Measurements from ENCODE around the gene BACE2.
"Not testable (repeated sequence)": the region's sequence is repeated elsewhere in the genome, so short reads cannot be mapped to it uniquely, and the experiment has no call there.

BACE2 gene

GRCh38 chr21:41243107-41243506 is 75.1 kb downstream of the BACE2 start:
- no peak for DNase-seq

DNA sequence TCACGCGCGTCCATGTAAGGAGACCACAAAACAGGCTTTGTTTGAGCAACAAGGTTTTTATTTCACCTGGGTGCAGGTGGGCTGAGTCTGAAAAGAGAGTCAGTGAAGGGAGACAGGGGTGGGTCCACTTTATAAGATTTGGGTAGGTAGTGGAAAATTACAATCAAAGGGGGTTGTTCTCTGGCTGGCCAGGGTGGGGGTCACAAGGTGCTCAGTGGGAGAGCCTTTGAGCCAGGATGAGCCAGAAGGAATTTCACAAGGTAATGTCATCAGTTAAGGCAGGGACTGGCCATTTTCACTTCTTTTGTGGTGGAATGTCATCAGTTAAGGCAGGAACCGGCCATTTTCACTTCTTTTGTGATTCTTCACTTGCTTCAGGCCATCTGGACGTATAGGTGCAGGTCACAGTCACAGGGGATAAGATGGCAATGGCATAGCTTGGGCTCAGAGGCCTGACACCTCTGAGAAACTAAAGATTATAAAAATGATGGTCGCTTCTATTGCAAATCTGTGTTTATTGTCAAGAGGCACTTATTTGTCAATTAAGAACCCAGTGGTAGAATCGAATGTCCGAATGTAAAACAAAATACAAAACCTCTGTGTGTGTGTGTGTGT is 76.4 kb downstream of the BACE2 start:
- DNase-seq, result not testable (repeated sequence)

DNA sequence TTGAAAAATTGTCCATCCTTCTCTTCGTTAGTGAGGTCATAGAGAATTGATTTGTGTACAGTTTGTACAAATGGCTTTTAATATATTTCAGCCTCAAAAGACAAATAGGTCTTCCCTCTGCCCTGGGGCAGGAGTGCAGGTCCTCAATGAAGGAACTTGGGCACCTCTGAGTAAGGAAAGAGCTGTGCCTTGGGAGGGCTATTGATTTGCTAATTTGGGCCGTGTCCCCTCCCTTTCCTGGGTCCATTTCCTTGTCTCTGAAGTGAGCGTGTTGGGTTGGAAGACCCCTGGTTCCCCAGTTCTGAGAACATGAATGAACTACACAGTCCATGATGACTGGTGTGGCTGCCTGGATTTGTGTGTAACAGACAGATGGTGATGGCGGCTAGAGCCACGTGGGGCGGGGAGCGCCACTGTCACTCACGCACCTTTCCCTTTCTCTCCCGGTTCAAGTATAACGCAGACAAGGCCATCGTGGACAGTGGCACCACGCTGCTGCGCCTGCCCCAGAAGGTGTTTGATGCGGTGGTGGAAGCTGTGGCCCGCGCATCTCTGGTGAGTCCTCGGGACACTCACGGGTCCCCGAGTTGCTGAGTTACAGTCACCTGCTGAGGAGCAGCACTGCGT is 77.7 kb downstream of the BACE2 start:
- DNase-seq, result no peak

- no peak for DNase-seq
Measured at GRCh38 chr21:41246808-41247207, 78.8 kb downstream of the BACE2 start.

- DNase-seq, result no peak
Measured at GRCh38 chr21:41247561-41248545, 79.9 kb downstream of the BACE2 start.

GRCh38 chr21:41249476-41249875 is 81.5 kb downstream of the BACE2 start:
- no peak for DNase-seq

- DNase-seq, result no peak
Measured at GRCh38 chr21:41250519-41250918, 82.6 kb downstream of the BACE2 start.

- DNase-seq, result no peak
Measured at GRCh38 chr21:41251961-41252642, 84.1 kb downstream of the BACE2 start.

- no peak for DNase-seq
Measured at GRCh38 chr21:41254090-41254700, 86.2 kb downstream of the BACE2 start.

DNA sequence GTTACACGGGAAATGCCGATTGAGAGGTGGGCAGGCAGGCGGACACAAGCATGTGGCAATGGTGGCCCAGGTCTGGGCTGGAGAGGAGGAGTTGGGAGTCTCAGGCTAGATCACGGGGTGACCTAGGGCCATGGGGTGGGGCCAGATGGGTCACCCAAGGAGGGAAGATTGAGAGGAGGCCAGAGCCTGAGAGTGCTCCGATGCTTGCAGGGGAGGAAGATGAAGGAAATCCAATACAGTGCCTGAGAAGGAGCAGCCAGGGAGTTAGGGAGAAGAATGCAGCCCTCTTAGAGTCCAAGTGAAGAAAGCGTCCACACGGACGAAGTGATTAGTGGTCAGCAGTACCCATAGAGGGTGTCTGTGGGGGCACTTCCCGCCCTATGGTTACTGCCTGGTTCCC is 87.2 kb downstream of the BACE2 start:
- DNase-seq, result no peak

GRCh38 chr21:41256231-41256630 is 88.3 kb downstream of the BACE2 start:
- not testable (repeated sequence) for DNase-seq

DNA sequence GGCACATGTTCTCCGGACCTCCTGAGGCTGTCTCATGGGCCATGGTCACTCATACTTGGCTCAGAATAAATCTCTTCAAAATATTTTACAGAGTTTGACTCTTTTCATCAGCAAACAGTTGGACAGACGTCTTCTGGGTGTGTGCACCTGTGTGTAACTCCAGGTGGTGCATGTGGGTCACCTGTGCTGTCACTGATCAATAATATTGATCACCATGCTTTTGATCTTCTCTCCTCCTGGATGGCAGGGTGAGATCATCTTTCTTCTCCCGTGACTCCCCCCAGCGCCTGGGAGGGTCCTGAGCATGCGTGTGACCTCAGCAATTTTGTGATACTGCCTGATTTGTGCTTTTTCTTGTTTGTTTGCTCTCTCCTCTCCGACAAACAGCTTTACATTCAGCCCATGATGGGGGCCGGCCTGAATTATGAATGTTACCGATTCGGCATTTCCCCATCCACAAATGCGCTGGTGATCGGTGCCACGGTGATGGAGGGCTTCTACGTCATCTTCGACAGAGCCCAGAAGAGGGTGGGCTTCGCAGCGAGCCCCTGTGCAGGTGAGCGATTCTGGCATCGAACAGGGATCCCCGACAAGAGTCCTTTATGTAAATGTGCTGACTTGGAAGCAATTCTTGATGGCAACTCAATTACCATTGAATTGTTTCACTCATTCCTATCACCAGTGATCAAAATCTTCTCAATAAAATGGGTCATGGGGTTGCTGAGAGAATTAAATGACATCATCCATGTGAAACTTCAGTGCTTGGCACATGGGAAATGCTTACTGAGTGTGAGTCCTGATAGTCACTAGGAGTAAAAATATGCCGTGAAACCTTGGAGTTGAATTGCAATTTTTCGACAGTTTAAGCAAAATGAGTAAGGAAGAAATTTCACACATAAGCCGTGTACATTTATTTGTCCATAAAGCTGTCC is 89.1 kb downstream of the BACE2 start:
- DNase-seq, result no peak

DNA sequence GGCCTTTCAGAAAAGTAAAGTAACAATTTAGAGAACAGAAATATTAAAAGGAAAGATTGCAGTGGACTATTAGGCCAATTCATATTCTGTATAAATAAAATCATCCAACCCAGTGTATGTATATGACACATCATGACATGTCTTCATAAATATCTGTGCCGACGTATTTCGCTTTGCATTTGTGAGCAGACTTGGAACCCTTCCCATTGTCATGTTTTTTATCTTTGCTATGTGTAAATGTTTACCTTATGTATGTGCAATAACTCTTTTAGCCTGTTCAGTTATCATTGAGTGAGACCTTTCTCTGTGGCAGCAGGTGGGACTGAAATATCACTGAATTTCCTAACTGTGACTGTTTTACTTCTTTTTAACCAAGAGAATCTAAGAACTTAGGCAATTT is 90.7 kb downstream of the BACE2 start:
- no peak for DNase-seq

GRCh38 chr21:41260428-41260827 is 92.5 kb downstream of the BACE2 start:
- DNase-seq, result no peak

- no peak for DNase-seq
Measured at GRCh38 chr21:41267346-41267745, 99.4 kb downstream of the BACE2 start.

DNA sequence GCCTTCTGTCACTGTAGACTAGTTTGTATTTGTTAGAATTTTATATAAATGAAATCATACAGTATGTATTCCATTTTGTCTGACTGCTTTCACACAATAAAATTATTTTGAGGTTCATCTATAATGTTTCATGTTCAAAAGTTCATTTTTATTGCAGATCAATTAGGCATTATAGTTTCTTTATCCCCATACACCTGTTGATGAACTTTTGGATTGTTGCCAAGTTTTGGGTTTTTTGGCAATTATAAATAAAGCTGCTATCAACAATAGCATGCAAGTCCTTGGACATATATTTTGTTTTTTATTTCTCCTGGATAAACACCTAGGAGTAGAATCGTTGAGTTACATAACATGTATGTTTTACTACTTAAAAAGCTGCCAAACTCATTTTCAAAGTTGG is 101.6 kb downstream of the BACE2 start:
- no peak for DNase-seq

GRCh38 chr21:41277196-41277595 is 109.2 kb downstream of the BACE2 start:
- no peak for DNase-seq

- DNase-seq, result no peak
Measured at GRCh38 chr21:41277846-41278245, 109.9 kb downstream of the BACE2 start.

DNA sequence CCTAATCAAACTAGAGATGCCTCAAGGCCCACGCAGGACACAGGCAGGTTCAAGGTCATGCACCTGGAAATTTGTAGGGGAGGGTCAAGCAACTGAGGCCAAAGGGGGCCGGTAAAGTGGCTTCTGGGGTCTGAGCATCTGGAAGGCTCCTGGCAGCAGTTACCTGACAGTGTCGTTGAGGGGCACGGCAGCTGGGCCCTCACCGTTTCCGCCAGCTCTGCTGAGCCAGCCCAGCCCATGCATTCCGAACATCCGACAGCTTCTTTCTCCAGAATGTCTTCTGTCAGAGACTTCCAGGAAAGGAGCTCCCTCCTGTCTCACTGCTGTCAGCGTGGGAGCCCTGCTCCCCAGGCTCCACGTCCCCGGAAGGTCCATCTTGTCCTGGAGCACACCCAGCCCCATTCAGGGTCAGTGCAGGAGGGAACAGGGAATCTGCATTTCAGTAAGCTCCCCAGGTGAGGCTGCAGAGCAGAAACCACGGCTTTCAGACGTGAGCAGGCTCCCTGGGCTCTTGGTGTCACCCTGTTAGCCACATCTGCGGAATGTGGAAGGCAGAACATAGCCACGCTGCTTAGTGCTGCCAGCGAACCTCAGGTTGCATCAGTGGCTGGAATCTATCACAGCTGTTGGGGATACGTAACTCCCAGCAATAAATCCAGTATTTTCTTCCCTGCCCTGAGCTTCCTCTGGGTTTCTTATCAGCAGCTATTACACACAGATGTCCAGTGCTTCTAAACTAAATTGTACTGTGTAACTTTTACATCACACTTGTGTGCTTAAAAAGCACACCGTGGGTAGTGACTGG is 112.4 kb downstream of the BACE2 start:
- DNase-seq, result no peak

GRCh38 chr21:41282412-41282811 is 114.5 kb downstream of the BACE2 start:
- DNase-seq, result no peak
